GM19023 (cell line): Measurements from ENCODE around the gene GNAI3.

Experiments used
- ATAC-seq: cut with Tn5 transposase; IDR thresholded peaks from one replicate; pipeline ENCODE4 v1.9.1; 2021; ENCODE audit warnings: mild to moderate bottlenecking, moderate library complexity; ENCODE audit not compliant: unreplicated experiment

The GNAI3 gene

DNA sequence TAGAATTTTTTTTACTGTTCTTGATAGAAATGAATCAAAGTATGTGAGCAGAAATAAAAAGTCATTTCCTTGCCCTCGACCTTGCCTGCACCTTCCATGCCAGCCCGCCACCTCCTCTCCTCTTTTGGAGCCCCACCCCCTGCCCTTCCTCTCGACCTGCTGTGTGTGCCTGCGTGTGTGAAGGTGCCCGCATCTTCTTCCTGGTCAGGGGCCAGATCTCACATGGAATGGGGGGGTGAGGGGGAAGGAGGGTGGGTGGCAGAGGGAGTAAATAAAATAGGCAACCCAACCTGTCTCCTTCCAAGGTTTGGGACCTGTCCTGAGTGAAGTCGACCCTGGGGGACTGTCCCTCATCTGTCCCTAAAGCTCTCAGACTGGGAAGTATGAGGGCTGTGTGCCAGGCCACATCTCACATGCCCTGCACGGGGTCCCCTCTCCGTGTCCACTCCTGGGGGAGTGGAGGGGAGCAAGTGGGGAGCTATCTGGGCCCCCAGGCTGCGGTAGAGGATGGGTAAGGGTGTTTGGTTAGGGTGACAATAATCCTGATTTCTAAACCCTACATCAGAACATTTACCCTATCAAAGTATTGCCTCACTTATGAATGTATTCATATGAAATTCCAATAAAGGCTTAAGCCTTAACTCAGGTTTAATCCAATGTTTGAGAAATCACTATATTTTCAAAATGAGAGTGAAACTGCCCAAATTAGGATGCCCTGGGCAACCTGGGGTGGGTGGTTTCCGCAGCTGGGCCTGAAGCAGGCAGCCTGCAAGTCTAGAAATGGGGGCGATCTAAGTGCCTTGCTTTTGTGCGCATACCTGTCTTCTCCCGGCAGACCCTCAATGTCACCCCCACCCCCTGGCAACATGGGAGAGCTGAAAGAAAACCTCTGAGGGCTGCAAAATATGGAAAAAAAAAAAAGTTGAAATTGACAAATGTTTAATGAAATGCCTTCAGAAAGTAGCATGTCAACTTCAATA, 86.6 kb downstream of the GNAI3 start:
- ATAC-seq: no peak

DNA sequence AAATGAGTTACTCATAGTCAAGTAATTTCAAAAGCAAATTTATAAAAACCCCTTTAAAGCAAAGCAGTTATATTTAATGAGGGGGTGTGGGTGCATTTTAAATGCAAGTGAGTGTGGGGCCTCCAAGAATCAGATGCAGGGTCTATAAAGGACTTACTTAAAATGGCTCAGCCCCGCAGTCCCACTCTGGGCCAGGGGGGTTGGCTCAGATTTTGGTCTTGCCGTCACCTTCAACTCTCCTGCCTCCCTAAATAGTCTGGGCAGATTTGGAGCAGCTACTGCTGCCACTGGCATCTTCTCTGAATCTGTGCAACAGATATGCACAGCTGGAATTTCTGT, 87.4 kb downstream of the GNAI3 start:
- ATAC-seq: no peak

DNA sequence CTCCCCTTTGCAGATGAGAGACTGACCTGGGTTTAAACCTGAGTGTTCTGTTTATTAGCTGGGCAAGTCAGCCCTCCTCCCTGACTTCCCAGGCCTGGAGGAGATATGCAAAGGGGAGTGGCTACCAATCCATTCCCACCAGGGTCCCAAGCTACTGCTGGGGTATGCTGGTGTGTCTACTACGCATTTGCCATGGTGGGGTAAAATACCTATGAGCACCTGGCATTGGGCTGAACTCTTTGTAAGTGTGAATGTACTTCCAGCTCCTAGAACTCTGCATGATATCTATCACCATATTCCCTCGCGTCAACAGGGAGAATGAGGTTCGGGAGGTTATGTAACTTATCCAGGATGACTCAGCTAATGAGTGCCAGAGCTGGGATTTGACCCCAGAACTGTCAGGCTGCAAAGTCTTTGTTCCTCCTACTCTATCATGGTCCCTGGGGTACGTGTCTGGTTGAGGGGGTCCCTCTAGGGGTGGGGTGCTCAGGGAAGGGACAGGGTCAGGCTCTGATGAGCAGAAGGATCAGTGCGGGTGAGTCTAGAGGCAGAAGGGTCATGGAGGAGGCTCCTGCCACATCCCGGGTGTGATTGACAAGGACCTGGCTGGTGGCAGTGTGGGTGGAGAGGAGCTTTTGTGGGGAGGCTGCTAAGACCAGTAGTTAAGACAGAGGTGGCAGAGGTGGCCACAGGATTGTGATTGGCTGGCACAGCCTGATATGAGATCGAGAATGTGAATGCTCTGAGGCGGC, 88.0 kb downstream of the GNAI3 start:
- ATAC-seq: no peak

DNA sequence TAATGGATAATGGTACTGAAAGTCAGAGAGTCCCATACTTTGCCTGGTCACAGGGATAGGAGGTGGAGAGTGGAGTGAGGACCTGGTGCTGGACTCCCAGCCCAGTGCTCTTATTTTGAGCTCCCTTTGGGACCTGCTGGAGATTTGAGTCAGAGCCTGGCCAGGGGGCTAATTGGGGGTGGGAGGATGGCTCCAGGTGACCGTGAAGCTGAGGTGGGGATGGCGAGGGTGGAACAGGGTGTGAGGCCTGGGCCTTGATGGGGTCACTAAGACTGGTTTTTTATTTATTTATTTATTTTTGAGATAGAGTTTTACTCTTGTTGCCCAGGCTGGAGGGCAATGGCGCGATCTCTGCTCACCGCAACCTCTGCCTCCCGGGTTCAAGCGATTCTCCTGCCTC, 89.0 kb downstream of the GNAI3 start:
- no peak for ATAC-seq

DNA sequence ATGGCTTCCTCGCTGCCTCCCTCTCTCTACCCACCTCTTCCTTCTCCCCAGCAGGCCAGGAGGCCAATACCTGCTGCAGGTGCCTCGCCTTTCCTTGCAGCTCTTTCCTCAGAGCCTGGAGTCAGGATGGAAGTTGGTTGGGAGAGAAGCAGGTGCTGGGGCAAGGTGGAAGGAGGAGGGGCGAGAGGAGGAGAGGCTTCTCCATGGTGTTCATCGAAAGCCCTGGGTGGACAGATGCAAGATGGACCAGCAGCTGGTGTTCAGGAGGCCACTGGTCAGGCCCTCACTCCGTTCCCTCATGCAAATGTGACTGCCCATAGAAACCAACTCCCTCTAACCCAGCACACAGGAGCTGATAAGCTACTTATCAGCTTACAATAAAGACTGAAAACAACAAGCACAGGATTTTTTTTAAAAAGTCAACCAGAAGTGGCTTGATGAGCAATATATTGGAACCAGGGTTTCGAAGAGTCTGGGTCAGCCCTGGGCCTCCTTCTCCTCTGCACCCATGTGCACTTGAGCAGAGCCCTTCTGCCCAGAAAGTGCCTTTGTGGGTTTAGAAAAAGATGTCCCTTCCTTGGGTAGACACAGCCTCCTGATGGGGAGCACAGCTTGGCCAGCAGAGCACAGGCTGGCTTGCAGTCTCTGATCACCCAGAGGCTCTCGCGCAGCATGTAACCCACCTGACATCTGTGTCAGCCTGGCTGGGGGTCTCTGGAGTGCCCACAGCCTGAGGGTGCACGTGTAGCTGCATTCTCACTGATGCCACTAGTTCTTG, 90.8 kb downstream of the GNAI3 start:
- no peak for ATAC-seq

DNA sequence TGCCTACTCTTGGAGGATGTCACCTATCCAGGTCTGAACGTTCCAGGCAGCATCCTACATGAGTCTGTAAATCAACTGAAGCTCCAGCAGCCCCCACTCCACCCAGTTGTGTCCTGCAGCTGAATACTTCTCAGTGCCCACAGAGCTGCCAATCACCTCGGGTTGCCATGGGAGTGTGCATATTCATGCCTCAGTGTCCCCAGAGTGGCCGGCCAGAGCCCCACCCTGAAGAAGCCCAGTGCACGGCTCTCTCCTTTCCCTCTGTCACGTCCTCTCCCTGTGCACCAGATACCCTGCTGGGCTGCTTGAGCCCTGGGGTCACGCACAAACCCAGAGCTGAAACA, 91.4 kb downstream of the GNAI3 start:
- no peak for ATAC-seq

DNA sequence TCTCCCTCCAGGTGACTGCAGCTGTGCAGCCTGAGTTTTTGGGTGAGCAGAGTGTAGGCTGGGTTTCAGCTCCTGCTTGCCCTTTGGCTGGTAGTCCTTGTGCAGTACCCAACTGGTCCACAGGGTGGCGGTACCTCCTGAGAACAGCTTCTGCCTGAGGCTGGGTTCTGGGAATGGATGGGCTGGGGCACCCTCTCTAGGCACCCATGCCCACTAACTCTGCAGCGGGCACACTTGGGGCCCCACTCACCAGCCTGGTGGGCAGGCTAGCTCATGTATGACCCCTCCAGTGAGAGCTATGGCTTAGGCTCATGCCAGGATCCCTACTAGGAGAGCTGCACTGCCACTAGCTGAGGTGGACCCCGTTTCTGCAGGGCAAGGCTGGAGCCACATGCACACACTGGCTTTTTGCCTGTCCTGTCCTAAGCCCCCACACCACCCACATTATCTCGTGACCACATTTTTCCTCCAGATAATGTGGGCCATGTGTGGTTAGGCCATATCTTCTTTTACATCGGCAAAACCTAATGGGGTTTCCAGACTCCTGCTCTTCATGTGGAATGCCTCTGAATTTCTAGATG, 92.0 kb downstream of the GNAI3 start:
- peak; percentile 58 for ATAC-seq

DNA sequence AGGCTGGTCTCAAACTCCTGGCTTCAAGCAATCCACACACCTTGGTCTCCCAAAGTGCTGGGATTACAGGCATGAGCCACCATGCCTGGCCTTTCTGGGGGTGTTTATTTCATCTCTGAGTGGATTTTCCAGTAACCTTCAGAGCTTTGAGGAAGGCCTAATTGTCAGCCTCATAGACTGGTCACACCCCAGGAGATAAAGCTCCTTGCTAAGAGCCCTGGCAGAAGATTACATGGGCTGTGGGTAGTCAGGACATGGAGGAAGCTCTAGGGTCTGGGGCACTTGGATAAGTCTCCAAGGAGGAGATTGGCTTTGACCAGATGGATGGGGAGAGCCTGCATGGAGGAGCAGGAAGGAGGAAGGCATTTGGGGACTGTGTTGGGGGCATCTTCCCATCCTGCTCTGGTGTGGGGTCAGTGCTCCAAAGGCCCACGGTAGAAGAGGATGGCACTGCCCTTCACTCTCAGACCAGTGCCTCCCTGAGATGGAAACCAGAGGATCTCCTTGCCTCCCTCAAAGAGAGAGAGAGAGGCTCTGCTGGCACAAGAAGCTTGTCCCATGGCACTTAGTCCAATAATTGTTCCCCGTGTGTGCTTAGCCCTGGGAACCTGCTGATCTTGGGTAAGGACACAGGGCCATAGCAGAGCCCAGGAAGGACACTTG, 92.8 kb downstream of the GNAI3 start:
- no peak for ATAC-seq

DNA sequence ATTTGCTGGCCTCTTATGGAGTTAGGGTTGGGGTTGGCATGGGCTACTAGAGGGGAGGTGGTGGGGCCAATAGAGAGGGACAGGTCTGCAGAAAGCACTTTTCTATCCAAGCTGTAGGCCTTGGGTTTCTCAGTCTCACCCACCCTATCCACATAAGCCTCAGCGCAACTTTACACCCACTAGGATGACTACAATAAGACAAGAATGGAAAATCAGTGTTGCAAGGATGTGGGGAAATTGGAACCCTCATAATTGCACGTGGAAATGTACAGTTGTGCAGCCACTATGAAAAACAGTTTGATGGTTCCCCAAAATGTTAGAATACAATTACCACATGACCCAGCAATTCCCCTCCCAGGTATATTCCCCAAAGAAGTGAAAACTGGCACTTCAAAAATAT, 93.4 kb downstream of the GNAI3 start:
- ATAC-seq: no peak

DNA sequence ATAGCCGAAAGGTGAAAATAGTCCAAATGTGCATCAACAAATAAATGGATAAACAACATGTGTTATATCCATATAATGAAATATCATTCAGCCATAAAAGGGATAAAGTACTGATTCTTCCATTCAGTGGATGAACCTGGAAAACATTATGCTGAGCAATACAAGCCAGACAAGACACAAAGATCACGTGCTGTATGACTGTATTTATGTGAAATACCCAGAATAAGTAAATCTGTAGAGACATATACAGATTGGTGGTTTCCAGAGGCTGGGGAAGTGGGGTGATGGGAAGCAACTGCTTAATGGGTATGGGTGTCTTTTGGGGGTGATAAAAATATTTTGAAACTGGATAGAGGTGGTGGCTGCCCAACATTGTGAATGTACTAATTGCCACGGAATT, 94.2 kb downstream of the GNAI3 start:
- no peak for ATAC-seq

DNA sequence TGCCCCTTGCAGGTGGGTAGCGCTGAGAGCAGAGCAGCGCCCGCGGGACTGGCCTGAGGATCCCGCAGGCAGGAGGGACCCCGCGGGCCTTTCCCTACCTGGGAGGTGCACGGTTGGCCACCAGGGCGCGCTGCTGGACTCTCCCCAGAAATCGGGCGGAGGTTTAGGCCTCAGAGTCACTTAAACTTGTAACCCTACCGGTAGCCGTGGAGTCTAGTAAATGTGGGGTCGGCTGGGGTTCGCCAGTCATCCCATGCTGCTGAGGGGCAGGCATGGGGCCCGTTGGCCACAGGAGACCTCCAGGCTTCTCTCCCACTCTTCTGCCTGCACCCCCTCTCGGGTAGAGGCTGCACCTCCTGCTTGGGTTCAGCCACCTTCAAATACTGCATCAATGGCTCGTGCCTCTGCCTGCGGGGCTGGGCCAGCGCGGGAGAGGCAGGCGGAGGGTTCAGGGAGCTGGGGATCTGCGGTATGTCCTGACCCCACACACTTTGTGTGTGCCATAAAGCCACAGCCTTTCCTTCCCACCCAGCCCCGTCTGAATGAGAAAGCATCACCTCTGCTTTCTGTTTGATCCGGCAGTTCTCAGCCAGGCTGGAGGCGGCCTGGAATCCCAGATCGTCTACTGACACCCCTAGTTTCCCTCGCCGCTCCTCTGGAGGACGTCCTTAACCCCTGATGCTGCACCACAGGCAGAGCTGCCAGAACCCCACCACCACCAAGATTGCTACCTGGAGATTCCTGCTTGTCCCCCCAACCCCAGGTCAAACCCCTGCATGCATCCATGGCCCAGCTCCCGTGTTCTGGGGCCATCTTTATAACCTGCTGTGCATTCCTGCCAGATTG, 95.2 kb downstream of the GNAI3 start:
- ATAC-seq: peak; percentile 88

DNA sequence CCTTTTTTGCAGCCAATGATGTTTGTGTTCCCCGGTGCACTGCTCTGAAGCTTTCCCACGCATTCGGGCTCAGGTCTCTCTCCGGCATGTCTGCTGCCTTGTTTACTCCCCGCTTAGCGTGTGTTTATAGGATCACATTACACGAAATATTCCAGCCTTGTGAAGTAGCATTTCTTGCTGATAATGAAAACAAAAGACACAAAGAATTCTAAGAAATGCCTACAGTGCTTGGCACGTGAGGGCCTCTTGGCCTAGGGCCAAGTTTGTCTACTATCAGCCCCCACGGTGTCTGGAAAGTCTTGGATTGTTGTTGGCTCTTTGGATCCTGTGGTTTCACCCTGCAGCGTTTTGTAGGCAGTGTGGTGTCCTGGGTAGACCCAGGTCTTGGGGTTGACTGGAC, 96.3 kb downstream of the GNAI3 start:
- no peak for ATAC-seq

DNA sequence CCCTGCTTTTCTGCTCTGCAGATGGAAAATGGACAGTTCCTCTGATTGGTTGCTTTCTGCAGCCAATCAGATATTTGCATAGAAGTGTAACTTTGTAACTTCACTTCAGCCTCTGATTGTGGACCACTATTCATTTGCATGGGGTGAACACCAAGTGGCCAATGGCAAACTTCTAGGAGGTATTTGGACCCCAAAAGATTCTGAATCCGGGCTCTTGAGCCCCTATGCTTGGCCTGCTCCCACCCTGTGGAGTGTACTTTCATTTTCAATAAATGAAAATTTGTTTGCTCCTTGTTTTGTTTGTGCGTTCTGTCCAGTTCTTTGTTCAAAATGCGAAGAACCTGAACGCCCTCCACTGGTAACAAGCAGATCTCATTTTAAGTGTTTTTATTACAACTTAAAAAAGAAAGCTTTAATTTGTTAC, 101.1 kb downstream of the GNAI3 start:
- no peak for ATAC-seq

DNA sequence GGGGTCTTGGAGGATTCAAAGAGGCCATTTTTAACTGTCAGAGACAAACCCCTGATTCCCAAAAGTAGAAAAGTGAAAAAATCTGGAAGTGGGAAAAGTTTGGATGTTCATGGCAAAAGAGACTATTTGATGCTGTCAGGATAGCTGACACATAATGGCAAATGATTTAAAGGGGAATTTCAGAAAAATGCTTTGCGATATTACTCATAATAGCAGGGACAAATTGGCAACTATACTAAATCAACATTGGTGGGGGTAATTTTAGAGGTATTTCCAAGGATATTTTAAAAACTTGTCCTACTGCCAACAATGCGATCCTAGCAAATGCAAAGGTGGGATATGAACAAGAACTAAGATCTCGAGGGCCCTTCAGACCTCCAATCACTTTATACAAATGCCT, 102.2 kb downstream of the GNAI3 start:
- no peak for ATAC-seq

DNA sequence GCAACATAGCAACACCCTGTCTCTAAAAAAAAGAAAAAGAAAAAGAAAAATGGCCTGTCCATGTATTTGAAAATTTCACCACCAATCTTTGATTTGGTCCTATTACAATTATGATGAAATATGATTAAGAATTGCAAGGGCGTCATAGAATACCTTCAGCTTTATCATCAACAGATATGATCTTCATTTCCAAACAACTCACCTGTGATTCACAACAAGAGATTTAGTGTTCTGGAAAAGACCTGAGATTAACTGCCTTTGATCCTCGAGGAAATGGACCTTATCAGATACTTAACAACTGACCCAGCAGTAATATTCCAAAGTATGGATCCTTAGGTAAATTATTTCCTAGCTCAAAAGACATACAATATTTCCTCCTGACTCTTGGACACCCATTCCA, 104.0 kb downstream of the GNAI3 start:
- no peak for ATAC-seq

DNA sequence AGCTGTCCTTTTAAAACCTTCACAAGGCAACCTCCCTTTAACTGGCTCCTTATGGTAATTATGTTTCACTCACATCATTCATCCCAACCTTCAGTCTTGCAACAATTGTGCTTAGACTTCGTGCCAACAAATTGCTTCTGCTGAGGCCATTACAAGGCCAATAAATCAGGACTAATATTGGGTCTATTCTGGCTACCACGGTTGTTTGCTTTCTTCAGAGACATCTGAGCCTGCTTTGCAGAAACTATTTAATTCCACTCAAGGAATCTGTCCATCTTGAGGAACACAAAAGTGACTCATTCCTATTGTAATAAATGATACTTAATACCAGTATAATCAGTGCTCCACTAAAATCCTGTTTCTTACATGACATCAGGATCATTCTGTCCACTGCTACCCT, 104.9 kb downstream of the GNAI3 start:
- no peak for ATAC-seq

DNA sequence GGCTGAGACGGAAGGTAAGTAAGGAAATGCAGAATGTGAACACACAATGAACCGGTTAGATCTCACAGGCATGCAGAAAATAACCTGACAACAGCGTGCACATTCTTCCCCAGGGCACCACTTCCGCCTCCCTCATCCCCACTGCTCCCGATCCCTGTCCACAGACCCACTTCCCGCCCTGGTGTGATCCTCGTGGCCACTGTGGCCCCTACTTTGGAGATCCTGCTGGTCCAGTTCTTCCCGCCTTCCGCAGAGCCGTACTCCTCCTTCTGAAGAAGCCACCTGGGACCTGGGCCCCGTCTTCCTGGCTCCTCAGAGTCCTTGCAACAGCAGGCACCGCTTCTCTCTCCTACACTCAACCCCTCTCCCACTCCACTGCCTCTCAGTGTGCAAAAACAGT, 106.1 kb downstream of the GNAI3 start:
- ATAC-seq: no peak

DNA sequence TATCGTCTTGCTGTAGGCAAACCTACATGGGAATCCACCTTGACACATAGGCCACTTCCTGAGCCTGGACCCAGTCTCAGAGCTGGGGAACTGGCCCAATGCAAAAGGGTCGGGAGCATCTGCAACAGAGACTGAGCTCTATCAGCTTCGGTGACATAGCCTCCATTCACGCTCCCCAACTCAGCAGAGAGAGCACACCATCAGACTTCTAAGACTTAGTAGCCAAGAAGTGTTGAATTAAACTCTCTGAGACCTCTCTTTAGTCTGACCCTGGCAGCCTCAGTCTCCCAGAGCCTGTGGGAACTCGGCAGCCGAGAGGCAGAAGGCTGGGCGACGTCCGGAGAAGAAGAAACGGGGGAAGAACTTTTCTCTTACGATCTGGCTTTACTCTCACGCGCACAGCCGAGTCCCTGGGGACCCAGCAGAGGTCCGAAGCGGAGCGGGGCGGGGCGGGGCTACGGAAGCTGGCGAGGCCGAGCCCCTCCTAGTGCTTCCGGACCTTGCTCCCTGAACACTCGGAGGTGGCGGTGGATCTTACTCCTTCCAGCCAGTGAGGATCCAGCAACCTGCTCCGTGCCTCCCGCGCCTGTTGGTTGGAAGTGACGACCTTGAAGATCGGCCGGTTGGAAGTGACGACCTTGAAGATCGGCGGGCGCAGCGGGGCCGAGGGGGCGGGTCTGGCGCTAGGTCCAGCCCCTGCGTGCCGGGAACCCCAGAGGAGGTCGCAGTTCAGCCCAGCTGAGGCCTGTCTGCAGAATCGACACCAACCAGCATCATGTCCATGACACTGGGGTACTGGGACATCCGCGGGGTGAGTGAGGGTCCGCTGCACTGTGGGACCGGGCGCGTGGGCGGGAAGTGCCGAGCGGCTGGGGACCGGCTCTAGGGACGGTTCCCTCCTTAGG, 107.5 kb downstream of the GNAI3 start, which contains the start of gene GSTM4:
TSS of gene GSTM4 (plus strand) at position 485 of the 905 bp plus-strand sequence. CDS start at position 776, 291 bp downstream.
- peak; percentile 90 for ATAC-seq

DNA sequence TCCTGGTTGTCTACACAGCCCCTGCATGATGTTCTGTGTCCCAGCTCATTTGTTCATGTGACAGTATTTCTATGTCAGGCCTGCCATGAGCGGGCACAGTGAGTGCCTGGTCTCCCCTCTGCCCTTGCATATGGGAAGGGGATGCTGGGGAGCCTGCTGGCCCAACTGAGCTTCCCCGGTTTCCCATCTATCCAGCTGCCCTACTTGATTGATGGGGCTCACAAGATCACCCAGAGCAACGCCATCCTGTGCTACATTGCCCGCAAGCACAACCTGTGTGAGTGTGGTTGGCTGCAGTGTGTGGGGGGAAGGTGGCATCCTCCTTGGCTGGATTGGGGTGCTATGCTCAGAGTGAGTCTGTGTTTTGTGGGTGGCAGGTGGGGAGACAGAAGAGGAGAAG, 109.0 kb downstream of the GNAI3 start:
- no peak for ATAC-seq
